ENCODE measurements around the gene IL16.

The IL16 gene

DNA sequence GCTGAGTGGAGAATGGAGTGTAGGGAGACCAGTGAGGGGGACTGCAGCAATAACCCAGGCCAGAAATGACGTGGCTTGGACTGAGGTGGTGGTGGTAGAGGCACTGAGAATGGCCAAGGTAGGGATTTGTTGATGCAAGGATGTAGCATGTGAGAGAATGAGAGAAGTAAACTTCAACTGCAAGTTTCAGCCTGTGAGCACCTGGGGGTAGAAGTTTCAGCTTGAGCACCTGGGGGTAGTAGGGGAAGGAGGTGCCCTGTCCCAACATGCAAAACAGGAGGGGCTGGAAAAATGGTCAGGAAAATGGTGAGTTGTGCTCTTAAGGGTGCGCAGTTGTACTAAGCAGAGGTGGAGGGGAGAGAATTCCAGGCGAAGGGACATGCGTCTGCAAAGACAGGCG, 31.0 kb downstream of the IL16 start:
- H3K4me1 ChIP-seq (ENCODE audit: control insufficient read depth in 1 of 2, insufficient read depth in 1 of 2, low read depth in 1 of 2, low read length in 1 of 2), result no peaks in the 10 kb centered on the region
- H3K36me3 ChIP-seq, result no peaks in the 10 kb centered on the region
- H3K9me3 ChIP-seq, result no peaks in the 10 kb centered on the region
- TF ChIP-seq, protein P1, sequence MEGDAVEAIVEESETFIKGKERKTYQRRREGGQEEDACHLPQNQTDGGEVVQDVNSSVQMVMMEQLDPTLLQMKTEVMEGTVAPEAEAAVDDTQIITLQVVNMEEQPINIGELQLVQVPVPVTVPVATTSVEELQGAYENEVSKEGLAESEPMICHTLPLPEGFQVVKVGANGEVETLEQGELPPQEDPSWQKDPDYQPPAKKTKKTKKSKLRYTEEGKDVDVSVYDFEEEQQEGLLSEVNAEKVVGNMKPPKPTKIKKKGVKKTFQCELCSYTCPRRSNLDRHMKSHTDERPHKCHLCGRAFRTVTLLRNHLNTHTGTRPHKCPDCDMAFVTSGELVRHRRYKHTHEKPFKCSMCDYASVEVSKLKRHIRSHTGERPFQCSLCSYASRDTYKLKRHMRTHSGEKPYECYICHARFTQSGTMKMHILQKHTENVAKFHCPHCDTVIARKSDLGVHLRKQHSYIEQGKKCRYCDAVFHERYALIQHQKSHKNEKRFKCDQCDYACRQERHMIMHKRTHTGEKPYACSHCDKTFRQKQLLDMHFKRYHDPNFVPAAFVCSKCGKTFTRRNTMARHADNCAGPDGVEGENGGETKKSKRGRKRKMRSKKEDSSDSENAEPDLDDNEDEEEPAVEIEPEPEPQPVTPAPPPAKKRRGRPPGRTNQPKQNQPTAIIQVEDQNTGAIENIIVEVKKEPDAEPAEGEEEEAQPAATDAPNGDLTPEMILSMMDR (IDR thresholded peaks at IDR 0.05), result no peak
- H3K4me3 ChIP-seq (ENCODE audit: low read depth in 1 of 2, low read length in 1 of 2), result no peak overlapping the region
- no peaks in the 10 kb centered on the region for H3K27me3 ChIP-seq
- no peak overlapping the region for H3K27ac ChIP-seq

DNA sequence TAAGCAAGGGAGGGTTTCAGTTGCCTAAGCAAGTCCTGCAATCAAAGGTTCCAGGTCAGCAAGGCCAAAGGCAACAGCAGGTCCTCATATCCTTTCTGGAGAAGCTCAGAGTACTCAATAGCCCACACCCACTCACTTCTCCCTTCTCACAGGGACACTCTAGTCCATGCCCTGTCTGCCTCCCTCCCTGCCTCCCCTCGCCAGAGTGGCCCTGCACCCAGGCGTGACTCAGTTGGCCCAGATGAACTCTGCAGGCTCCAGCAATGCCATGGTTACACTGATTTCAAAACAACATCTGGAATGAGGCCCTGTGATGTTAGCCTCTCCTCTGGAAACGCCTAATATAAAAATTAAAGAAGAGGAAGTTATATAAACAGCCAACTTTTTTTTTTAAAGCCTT, 32.9 kb downstream of the IL16 start:
- no peaks in the 10 kb centered on the region for H3K9me3 ChIP-seq
- TF ChIP-seq, protein P1 (IDR thresholded peaks at IDR 0.05), result no peak
- no peaks in the 10 kb centered on the region for H3K36me3 ChIP-seq
- no peaks in the 10 kb centered on the region for H3K27me3 ChIP-seq
- no peak overlapping the region for H3K27ac ChIP-seq
- no peak overlapping the region for H3K4me3 ChIP-seq (ENCODE audit: low read depth in 1 of 2, low read length in 1 of 2)
- no peaks in the 10 kb centered on the region for H3K4me1 ChIP-seq (ENCODE audit: control insufficient read depth in 1 of 2, insufficient read depth in 1 of 2, low read depth in 1 of 2, low read length in 1 of 2)

DNA sequence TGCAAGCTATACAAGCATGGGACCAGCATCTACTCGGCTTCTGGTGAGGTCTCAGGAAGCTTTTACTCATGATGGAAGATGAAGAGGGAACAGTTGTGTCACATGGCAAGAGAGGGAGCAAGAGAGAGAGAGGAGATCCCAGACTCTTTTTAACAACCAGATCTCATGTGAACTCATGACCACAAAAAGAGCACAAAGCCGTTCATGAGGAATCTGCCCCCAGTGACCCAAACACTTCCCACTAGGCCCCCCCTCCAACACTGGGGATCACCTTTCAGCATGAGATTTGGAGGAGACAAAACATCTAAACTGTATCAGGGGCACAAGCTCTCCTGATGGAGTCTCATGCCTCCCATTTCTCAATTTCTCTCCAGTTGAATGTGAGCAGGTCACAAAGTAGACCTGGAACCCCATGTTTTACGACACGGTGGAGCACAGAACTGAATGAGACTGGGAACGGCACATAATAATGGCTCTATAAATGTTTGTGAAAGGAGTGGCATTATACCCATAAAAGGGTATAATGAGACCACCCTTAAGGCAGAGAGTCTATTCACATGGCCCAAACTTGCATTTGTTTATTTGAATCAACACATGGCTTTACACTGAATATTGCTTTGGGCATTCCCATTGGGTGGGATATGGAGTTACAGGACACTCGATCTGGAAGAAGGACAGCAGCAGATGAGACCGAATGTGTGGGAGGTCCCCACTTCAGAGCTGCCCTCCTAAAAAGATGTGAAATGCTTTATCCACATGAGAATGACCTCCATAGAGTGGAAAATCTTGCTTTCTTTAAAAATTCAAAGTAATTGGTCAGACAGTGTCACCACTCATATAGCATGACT, 38.8 kb downstream of the IL16 start:
- no peaks in the 10 kb centered on the region for H3K27me3 ChIP-seq
- no peaks in the 10 kb centered on the region for H3K4me1 ChIP-seq (ENCODE audit: control insufficient read depth in 1 of 2, insufficient read depth in 1 of 2, low read depth in 1 of 2, low read length in 1 of 2)
- H3K27ac ChIP-seq, result no peak overlapping the region
- H3K4me3 ChIP-seq (ENCODE audit: low read depth in 1 of 2, low read length in 1 of 2), result no peak overlapping the region
- H3K9me3 ChIP-seq, result no peaks in the 10 kb centered on the region
- TF ChIP-seq, protein P1 (IDR thresholded peaks at IDR 0.05), result no peak
- no peaks in the 10 kb centered on the region for H3K36me3 ChIP-seq

DNA sequence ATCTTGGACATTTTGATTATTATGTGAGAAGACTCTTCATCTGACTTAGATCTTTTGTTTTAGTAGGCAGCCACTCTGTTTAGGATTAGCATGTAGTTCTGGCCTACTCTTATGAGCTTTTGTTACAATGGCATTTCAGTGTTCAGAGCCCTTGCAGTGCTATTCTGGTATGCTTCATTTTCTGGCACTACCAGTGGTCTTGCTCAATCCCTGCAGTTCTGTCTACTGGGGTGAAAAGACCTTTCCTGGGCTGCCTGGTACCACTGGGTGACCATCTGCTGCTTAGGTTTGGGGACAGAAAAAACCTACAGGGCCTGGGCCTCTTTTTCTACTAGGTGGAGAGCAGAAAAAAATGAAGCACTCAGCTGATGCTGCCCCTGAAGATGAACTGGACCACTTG, 42.5 kb downstream of the IL16 start:
- Histone ChIP-seq H3K27ac (no peak overlapping the region), H3K9me3 (no peaks in the 10 kb centered on the region)

DNA sequence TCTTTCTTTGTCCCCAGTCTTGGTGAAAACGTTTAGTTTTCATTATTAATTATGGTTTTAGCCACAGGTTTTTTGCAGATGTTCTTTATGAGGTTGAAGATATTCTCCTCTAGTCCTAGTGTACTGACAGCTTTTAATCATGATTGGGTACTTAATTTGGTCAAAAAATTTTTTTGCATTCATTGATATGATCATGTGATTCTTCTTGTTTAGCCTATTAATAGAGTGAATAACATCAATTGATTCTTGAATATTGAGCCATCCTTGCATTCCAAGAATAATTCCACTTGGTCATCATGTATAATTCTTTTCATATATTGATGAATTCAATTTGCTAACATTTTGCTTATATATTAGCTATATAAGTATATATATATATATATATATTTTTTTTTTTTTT, 46.1 kb downstream of the IL16 start:
- Histone ChIP-seq H3K27me3 (no peaks in the 10 kb centered on the region), H3K27ac (no peak overlapping the region), H3K36me3 (no peaks in the 10 kb centered on the region), H3K9me3 (no peaks in the 10 kb centered on the region), H3K4me1 (ENCODE audit: control insufficient read depth in 1 of 2, insufficient read depth in 1 of 2, low read depth in 1 of 2, low read length in 1 of 2) (no peaks in the 10 kb centered on the region), H3K4me3 (ENCODE audit: low read depth in 1 of 2, low read length in 1 of 2) (no peak overlapping the region)
- TF ChIP-seq, protein P1 (IDR thresholded peaks at IDR 0.05), result no peak

More for the DNA sequence above, 42.5 kb downstream of the IL16 start:
- TF ChIP-seq, protein P1 (IDR thresholded peaks at IDR 0.05), result no peak
- Histone ChIP-seq H3K27me3 (no peaks in the 10 kb centered on the region), H3K4me3 (ENCODE audit: low read depth in 1 of 2, low read length in 1 of 2) (no peak overlapping the region), H3K4me1 (ENCODE audit: control insufficient read depth in 1 of 2, insufficient read depth in 1 of 2, low read depth in 1 of 2, low read length in 1 of 2) (no peaks in the 10 kb centered on the region), H3K36me3 (no peaks in the 10 kb centered on the region)

Data from neutrophil (primary cell).